ENCODE data around the gene C4orf50. TPM values are rescaled to one million over a fixed set of nuclear protein-coding genes. Genes with fewer than 3 reads are reported as not detected.
A peak's percentile ranks its signal among the peaks of the same experiment; 100 is the strongest.

Gene C4orf50
- total and polyA plus RNA-seq, 2 of the 8 experiments (the other 6 are each of a cell fraction or from before 2014, with no cell fraction given), result 0.08 to 0.22 TPM

DNA sequence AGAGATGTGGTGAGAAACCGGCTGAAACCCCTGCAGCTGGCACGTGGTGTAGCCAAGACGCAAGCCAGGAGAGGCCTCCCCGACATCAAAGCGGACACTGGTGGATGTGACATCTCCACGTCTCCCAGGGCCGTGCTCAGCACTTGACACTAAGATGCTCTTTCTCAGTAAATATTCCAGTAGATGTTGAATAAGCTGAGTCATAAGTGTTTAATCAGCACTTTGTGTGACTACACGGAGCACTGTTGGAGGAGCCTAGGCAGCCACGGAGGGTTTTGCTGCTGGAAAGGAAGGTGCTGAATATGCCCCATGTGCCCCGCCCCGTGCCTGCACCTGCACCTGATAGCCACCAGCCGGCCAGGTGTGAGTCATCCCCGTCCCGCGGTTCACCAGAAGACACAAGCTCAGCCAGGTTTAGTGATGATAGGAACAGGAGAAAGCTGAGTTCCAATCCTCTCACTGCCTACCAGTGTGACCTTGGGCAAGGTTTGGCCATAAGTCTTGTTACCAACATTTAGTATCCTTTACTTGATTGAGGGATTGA, 29.0 kb upstream of the C4orf50 start:
- Histone ChIP-seq H3K79me2 (ENCODE audit: control insufficient read depth in 1 of 2, insufficient read depth in 2 of 2, low read length in 2 of 2) (no peaks in the 10 kb centered on the region), H3K36me3 (ENCODE audit: control insufficient read depth in 2 of 4, insufficient read depth in 4 of 4, low read length in 3 of 4) (no peaks in the 10 kb centered on the region), H2BK12ac (ENCODE audit: low read depth, low read length) (no peak overlapping the region), H3K27ac (ENCODE audit: low read depth, low read length) (no peak overlapping the region), H3K79me1 (ENCODE audit: low read depth, low read length) (no peaks in the 10 kb centered on the region), H2AFZ (ENCODE audit: low read length) (no peak overlapping the region), H3K23ac (ENCODE audit: insufficient read length) (no peak overlapping the region), H2AK5ac (ENCODE audit: low read depth, low read length) (no peak overlapping the region), H3K4me1 (replicated peaks in 1 of 4; ENCODE audit: control insufficient read depth in 3 of 4, insufficient read depth in 4 of 4, low read length in 3 of 4) (no peaks in the 10 kb centered on the region; a peak in 1 of 7 replicates), H3K56ac (replicated peaks; ENCODE audit: insufficient read length, low read depth, low read length) (no peak overlapping the region), H4K91ac (replicated peaks; ENCODE audit: insufficient read length, low read length) (no peak overlapping the region), H4K5ac (ENCODE audit: insufficient read length, low read depth, low read length) (no peak overlapping the region), H4K8ac (ENCODE audit: extremely low read depth, insufficient read depth, low read length) (no peak overlapping the region), H2BK15ac (ENCODE audit: low read length) (no peak overlapping the region), H3K27me3 (replicated peaks in 1 of 4; ENCODE audit: control insufficient read depth in 3 of 4, extremely low read depth in 1 of 4, insufficient read depth in 3 of 4, low read length in 3 of 4) (no peaks in the 10 kb centered on the region; a peak in 1 of 7 replicates), H3K9me3 (ENCODE audit: insufficient read depth in 2 of 2, low read depth in 1 of 2, low read length in 1 of 2) (no peaks in the 10 kb centered on the region), H3K18ac (ENCODE audit: extremely low read depth, low read length) (no peak overlapping the region), H2BK120ac (replicated peaks; ENCODE audit: low read depth, low read length) (no peak overlapping the region), H2BK5ac (ENCODE audit: low read depth, low read length) (no peak overlapping the region), H2BK20ac (ENCODE audit: low read length) (no peak overlapping the region), H4K20me1 (replicated peaks in 1 of 2; ENCODE audit: control insufficient read depth in 1 of 2, insufficient read depth in 2 of 2, low read length in 2 of 2) (peaks cover 2 to 5% of the 10 kb centered on the region in 2 experiments), H3K14ac (ENCODE audit: insufficient read length) (no peak overlapping the region), H3K4ac (replicated peaks; ENCODE audit: insufficient read length, low read depth, low read length) (no peak overlapping the region), H3K4me2 (ENCODE audit: insufficient read depth in 1 of 2, low read depth in 2 of 2, low read length in 2 of 2) (no peak overlapping the region), H3K9ac (replicated peaks in 1 of 4; ENCODE audit: extremely low read depth in 1 of 4, low read depth in 3 of 4, low read length in 3 of 4) (no peak overlapping the region), H3K4me3 (ENCODE audit: extremely low read depth in 1 of 4, insufficient read depth in 2 of 4, low read depth in 3 of 4, low read length in 4 of 4) (no peak overlapping the region), H3K23me2 (ENCODE audit: low read depth, low read length) (no peaks in the 10 kb centered on the region)
- POLR2A ChIA-PET (ENCODE audit: partially characterized antibody), result interaction anchor here (1.6 kb wide), 1 partner anchor 21 kb away, joined by 3 read pairs; no protein-coding TSS in a partner anchor
- WGBS, 2 experiments (ENCODE audit: extremely low coverage in 1 of 2, insufficient coverage in 1 of 2, insufficient read length in 1 of 2, insufficient replicate concordance in 2 of 2, low coverage in 1 of 2, low lambda C conversion rate in 2 of 2, missing lambda C conversion rate in 1 of 2), result 81% methylated on average over 15 of the region's 15 CpGs; no CpG with 5 or more reads in 1 of the 2 experiments
- FAIRE-seq, result no peak
- DNase-seq (ENCODE audit: low read depth in 1 of 2, low spot score in 2 of 2), result peak in 1 of 2 experiments; percentile 65
- CTCF ChIA-PET (ENCODE audit: partially characterized antibody), result interaction anchor here (0.9 to 2.2 kb wide), 9 partner anchors 9 to 65 kb away, joined by 3 to 6 read pairs (median 3); no protein-coding TSS in a partner anchor
- TF ChIP-seq TEAD4 (IDR thresholded peaks at IDR 0.05; ENCODE audit: low read depth, low read length) (no peak), BRCA1 (IDR thresholded peaks at IDR 0.05; ENCODE audit: low read depth, low read length) (no peak), JUN (IDR thresholded peaks at IDR 0.05; ENCODE audit: low read depth, low read length) (peak; percentile 48; the same call in 1 of the 2 replicates), TAF7 (optimal IDR thresholded peaks at IDR 0.05; ENCODE audit: borderline replicate concordance, low read depth, low read length) (no peak), GABPA (IDR thresholded peaks at IDR 0.05; ENCODE audit: borderline replicate concordance, insufficient read depth, low read length) (no peak), CTBP2 (IDR thresholded peaks at IDR 0.05; ENCODE audit: borderline replicate concordance, insufficient read depth, insufficient read length, low read length) (no peak)
- TF ChIP-seq, protein P1, sequence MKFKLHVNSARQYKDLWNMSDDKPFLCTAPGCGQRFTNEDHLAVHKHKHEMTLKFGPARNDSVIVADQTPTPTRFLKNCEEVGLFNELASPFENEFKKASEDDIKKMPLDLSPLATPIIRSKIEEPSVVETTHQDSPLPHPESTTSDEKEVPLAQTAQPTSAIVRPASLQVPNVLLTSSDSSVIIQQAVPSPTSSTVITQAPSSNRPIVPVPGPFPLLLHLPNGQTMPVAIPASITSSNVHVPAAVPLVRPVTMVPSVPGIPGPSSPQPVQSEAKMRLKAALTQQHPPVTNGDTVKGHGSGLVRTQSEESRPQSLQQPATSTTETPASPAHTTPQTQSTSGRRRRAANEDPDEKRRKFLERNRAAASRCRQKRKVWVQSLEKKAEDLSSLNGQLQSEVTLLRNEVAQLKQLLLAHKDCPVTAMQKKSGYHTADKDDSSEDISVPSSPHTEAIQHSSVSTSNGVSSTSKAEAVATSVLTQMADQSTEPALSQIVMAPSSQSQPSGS (IDR thresholded peaks at IDR 0.05; ENCODE audit: low read length), result no peak
- TF ChIP-seq, protein P2, sequence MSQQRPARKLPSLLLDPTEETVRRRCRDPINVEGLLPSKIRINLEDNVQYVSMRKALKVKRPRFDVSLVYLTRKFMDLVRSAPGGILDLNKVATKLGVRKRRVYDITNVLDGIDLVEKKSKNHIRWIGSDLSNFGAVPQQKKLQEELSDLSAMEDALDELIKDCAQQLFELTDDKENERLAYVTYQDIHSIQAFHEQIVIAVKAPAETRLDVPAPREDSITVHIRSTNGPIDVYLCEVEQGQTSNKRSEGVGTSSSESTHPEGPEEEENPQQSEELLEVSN (IDR thresholded peaks at IDR 0.05), result no peak

Data from H1 (cell line).